K562 (cell line): ENCODE measurements around the gene SH2D3A. TPM values are rescaled to one million over a fixed set of nuclear protein-coding genes. Genes with fewer than 3 reads are reported as not detected.

ENCODE experiments used
- ATF3 ChIP-seq, 2 experiments: fragments of 450-650 bp in 1 of 2; sonication (generic) in 1 of 2; formaldehyde crosslinking in 1 of 2; IDR thresholded peaks in 1 of 2; conservative IDR thresholded peaks in 1 of 2; 2 replicates each; pipeline versions ENCODE4 v1.6.1 to v1.8.1; 2016 to 2023; ENCODE audit warnings: mild to moderate bottlenecking in 2 of 2, moderate library complexity in 2 of 2, inconsistent platforms in 1 of 2, missing genetic modification reagents in 1 of 2
- ETV5 ChIP-seq: sonication (generic); formaldehyde crosslinking; IDR thresholded peaks from 2 replicates; pipeline ENCODE4 v1.4.0; 2020; ENCODE audit warnings: low read depth, mild to moderate bottlenecking, missing genetic modification reagents
- FOSL1 ChIP-seq: fragments of 200-800 bp; sonication (Bioruptor generic); conservative IDR thresholded peaks from 2 replicates; pipeline ENCODE4 v1.6.1; 2016; ENCODE audit warnings: missing genetic modification characterization, missing compliant biosample characterization
- FOXK2 ChIP-seq, 2 experiments: fragments of 450-650 bp; IDR thresholded peaks in 1 of 2; conservative IDR thresholded peaks in 1 of 2; 2 replicates each; pipeline ENCODE4 v1.6.1; 2016; ENCODE audit warnings: low read depth in 2 of 2, mild to moderate bottlenecking in 1 of 2
- HDAC2 ChIP-seq: fragments of 450-650 bp; IDR thresholded peaks from 2 replicates; pipeline ENCODE4 v1.6.1; 2016; ENCODE audit warnings: mild to moderate bottlenecking
- MEIS2 ChIP-seq: fragments of 450-650 bp; IDR thresholded peaks from 2 replicates; pipeline ENCODE4 v1.6.1; 2014; ENCODE audit warnings: mild to moderate bottlenecking; ENCODE audit not compliant: partially characterized antibody
- YY1 ChIP-seq, 3 experiments: IDR thresholded peaks; 2 replicates each; pipeline ENCODE4 v1.6.1; 2011; ENCODE audit warnings: low read length in 2 of 3, mild to moderate bottlenecking in 2 of 3, moderate library complexity in 2 of 3, borderline replicate concordance in 1 of 3, control low read depth in 1 of 3, low read depth in 1 of 3; ENCODE audit not compliant: insufficient read depth in 3 of 3, insufficient replicate concordance in 2 of 3, control insufficient read depth in 1 of 3, insufficient read length in 1 of 3; ENCODE audit errors: extremely low read depth in 1 of 3
- ZBTB7A ChIP-seq: IDR thresholded peaks from 2 replicates; pipeline ENCODE4 v1.6.1; 2011; ENCODE audit warnings: low read depth, mild to moderate bottlenecking, low read length, moderate library complexity, borderline replicate concordance; ENCODE audit not compliant: control insufficient read depth
- ZNF445 ChIP-seq: fragments of 250-450 bp; sonication (Bioruptor Pico); IDR thresholded peaks from 2 replicates; pipeline ENCODE4 v1.4.0; 2020; ENCODE audit warnings: low read depth, mild to moderate bottlenecking, moderate library complexity
- polyA plus RNA-seq, 8 experiments: library from polyadenylated mRNA; depleted of rRNA in 4 of 8; stranded (reverse) in 5 of 8; unstranded in 3 of 8; fragments of >200 nt; fragmentation: Nextera tagmentation in 2 of 8; fragmentation: Illumina TruSeq in 1 of 8; extraction: Ambion mirVana in 2 of 8; extraction: Trizol in 1 of 8; gene quantifications; 2 replicates each; pipeline versions ENCODE4 v1.2.1 to v1.2.3, GENCODE V29; 2011 to 2014; ENCODE audit warnings: inconsistent platforms in 1 of 8, missing spikeins in 1 of 8
- total RNA-seq, 7 experiments: library from RNA; depleted of rRNA in 6 of 7; stranded (reverse); fragments of >200 nt in 6 of 7; fragmentation: Illumina TruSeq in 2 of 7; extraction: Trizol in 2 of 7; gene quantifications; 2 replicates each; pipeline versions ENCODE4 v1.2.1 to v1.2.3, GENCODE V29; 2011 to 2021; ENCODE audit warnings: low replicate concordance in 1 of 7
- TF ChIP-seq, protein P1 (sequence below): fragments of 450-650 bp; IDR thresholded peaks from 2 replicates; pipeline ENCODE4 v1.6.1; 2018; ENCODE audit not compliant: partially characterized antibody
- TF ChIP-seq, protein P2 (sequence below), 2 experiments: fragments of 450-650 bp in 1 of 2; sonication (generic) in 1 of 2; formaldehyde crosslinking in 1 of 2; IDR thresholded peaks; 2 replicates each; pipeline versions ENCODE4 v1.7.1 to v1.9.0; 2016 to 2022; ENCODE audit warnings: inconsistent platforms in 1 of 2, mild to moderate bottlenecking in 1 of 2, missing genetic modification reagents in 1 of 2

SH2D3A gene
- total and polyA plus RNA-seq, 9 of the 15 experiments (the other 6 are each of a cell fraction or from before 2014, with no cell fraction given) = 0.75 to 26.3 (median 8.9) TPM

DNA sequence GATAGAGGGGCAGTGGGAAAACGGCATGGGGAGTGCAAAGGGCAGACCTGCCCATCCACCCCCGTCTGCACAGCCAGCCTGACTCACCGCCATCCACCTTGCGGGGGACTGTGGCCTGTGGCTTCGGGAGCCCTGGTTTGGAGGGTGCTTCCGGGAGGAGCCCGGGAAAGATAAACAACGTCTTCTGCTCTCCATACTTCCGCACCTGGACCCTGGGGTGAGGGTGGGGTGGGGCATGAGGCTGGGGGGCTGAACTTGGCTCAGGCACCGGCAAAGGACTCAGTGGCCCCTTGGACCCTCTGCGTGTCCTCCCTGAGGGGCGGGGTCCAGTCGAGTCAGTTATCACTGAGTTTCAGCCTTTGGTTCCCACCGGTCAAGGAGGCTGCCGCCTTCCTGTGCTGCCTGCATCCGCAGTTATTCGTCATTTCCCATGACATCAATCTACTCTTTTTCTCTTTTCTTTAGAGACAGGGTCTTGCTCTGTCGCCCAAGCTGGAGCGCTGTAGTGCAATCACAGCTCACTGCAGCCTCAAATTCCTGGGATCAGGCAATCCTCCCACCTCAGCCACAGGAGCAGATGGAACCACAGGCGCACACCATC lies 33.0 kb downstream of the SH2D3A start (continued):
- TF ChIP-seq, protein P1, sequence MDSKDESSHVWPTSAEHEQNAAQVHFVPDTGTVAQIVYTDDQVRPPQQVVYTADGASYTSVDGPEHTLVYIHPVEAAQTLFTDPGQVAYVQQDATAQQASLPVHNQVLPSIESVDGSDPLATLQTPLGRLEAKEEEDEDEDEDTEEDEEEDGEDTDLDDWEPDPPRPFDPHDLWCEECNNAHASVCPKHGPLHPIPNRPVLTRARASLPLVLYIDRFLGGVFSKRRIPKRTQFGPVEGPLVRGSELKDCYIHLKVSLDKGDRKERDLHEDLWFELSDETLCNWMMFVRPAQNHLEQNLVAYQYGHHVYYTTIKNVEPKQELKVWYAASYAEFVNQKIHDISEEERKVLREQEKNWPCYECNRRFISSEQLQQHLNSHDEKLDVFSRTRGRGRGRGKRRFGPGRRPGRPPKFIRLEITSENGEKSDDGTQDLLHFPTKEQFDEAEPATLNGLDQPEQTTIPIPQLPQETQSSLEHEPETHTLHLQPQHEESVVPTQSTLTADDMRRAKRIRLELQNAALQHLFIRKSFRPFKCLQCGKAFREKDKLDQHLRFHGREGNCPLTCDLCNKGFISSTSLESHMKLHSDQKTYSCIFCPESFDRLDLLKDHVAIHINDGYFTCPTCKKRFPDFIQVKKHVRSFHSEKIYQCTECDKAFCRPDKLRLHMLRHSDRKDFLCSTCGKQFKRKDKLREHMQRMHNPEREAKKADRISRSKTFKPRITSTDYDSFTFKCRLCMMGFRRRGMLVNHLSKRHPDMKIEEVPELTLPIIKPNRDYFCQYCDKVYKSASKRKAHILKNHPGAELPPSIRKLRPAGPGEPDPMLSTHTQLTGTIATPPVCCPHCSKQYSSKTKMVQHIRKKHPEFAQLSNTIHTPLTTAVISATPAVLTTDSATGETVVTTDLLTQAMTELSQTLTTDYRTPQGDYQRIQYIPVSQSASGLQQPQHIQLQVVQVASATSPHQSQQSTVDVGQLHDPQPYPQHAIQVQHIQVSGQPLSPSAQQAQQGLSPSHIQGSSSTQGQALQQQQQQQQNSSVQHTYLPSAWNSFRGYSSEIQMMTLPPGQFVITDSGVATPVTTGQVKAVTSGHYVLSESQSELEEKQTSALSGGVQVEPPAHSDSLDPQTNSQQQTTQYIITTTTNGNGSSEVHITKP = peak; percentile 7
- TF ChIP-seq FOSL1 (tag) = peak; percentile 55
- no peak for TF ChIP-seq ZNF445 (CRISPR knock-in tag)
- TF ChIP-seq FOXK2 (conservative IDR thresholded peaks at IDR 0.05 in 1 of 2, IDR thresholded peaks at IDR 0.05 in 1 of 2; ENCODE audit: low read depth in 2 of 2) = peak in 1 of 2 experiments; percentile 42; a peak in 1 of 4 replicates
- TF ChIP-seq MEIS2 = peak; percentile 9
- peak in 1 of 3 experiments; percentile 9 for TF ChIP-seq YY1 (IDR thresholded peaks at IDR 0.05; ENCODE audit: borderline replicate concordance in 1 of 3, control insufficient read depth in 1 of 3, extremely low read depth in 1 of 3, insufficient read depth in 3 of 3, insufficient read length in 1 of 3, insufficient replicate concordance in 2 of 3, low read depth in 1 of 3, low read length in 2 of 3)
- TF ChIP-seq ETV5 (CRISPR knock-in tag) = peak; percentile 83
- TF ChIP-seq, protein P2, sequence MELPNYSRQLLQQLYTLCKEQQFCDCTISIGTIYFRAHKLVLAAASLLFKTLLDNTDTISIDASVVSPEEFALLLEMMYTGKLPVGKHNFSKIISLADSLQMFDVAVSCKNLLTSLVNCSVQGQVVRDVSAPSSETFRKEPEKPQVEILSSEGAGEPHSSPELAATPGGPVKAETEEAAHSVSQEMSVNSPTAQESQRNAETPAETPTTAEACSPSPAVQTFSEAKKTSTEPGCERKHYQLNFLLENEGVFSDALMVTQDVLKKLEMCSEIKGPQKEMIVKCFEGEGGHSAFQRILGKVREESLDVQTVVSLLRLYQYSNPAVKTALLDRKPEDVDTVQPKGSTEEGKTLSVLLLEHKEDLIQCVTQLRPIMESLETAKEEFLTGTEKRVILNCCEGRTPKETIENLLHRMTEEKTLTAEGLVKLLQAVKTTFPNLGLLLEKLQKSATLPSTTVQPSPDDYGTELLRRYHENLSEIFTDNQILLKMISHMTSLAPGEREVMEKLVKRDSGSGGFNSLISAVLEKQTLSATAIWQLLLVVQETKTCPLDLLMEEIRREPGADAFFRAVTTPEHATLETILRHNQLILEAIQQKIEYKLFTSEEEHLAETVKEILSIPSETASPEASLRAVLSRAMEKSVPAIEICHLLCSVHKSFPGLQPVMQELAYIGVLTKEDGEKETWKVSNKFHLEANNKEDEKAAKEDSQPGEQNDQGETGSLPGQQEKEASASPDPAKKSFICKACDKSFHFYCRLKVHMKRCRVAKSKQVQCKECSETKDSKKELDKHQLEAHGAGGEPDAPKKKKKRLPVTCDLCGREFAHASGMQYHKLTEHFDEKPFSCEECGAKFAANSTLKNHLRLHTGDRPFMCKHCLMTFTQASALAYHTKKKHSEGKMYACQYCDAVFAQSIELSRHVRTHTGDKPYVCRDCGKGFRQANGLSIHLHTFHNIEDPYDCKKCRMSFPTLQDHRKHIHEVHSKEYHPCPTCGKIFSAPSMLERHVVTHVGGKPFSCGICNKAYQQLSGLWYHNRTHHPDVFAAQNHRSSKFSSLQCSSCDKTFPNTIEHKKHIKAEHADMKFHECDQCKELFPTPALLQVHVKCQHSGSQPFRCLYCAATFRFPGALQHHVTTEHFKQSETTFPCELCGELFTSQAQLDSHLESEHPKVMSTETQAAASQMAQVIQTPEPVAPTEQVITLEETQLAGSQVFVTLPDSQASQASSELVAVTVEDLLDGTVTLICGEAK (IDR thresholded peaks at IDR 0.05) = peak; percentile 61
- TF ChIP-seq, protein P2 (CRISPR knock-in tag; IDR thresholded peaks at IDR 0.05) = no peak
- peak; percentile 15; the same call in 1 of the 2 replicates for TF ChIP-seq HDAC2
- TF ChIP-seq ATF3 (IDR thresholded peaks at IDR 0.05) = peak; percentile 19; the same call in 1 of the 2 replicates
- TF ChIP-seq ATF3 (CRISPR knock-in tag; conservative IDR thresholded peaks at IDR 0.05) = no peak
- peak; percentile 54; the same call in 1 of the 2 replicates for TF ChIP-seq ZBTB7A
